ENCODE results near the gene SYCE1.
"Not testable (repeated sequence)": the region's sequence is repeated elsewhere in the genome, so short reads cannot be mapped to it uniquely, and the experiment has no call there.

Gene SYCE1

GRCh38 chr10:133518517-133518916 is 46.9 kb downstream of the SYCE1 start:
- H3K27ac ChIP-seq (ENCODE audit: low read depth, low read length); H3K9me3 ChIP-seq (ENCODE audit: control insufficient read depth in 1 of 2, low read length in 2 of 2); H3K9ac ChIP-seq (ENCODE audit: low read depth in 1 of 2, low read length in 2 of 2): not testable (repeated sequence)

GRCh38 chr10:133516057-133516456 is 49.3 kb downstream of the SYCE1 start:
- H3K9ac ChIP-seq (ENCODE audit: low read depth in 1 of 2, low read length in 2 of 2), result no peak overlapping the region
- no peaks in the 10 kb centered on the region for H3K9me3 ChIP-seq (ENCODE audit: control insufficient read depth in 1 of 2, low read length in 2 of 2)
- no peak overlapping the region for H3K27ac ChIP-seq (ENCODE audit: low read depth, low read length)
- no peaks in the 10 kb centered on the region for H3K27me3 ChIP-seq (ENCODE audit: control insufficient read depth in 1 of 2, insufficient read depth in 2 of 2, low read length in 2 of 2)
- no peaks in the 10 kb centered on the region for H3K36me3 ChIP-seq (ENCODE audit: control insufficient read depth in 1 of 2, insufficient read depth in 2 of 2, low read length in 2 of 2)
- peaks cover 4 to 11% of the 10 kb centered on the region in 2 donors for H3K4me1 ChIP-seq (ENCODE audit: control insufficient read depth in 1 of 2, insufficient read depth in 2 of 2, low read length in 2 of 2)
- H3K4me3 ChIP-seq (ENCODE audit: low read depth in 1 of 2, low read length in 2 of 2), result no peak overlapping the region

More at GRCh38 chr10:133518517-133518916, 46.9 kb downstream of the SYCE1 start:
- H3K27me3 ChIP-seq (ENCODE audit: control insufficient read depth in 1 of 2, insufficient read depth in 2 of 2, low read length in 2 of 2); H3K4me3 ChIP-seq (ENCODE audit: low read depth in 1 of 2, low read length in 2 of 2); H3K36me3 ChIP-seq (ENCODE audit: control insufficient read depth in 1 of 2, insufficient read depth in 2 of 2, low read length in 2 of 2): not testable (repeated sequence)
- H3K4me1 ChIP-seq (ENCODE audit: control insufficient read depth in 1 of 2, insufficient read depth in 2 of 2, low read length in 2 of 2), result peaks cover 4 to 11% of the 10 kb centered on the region in 2 donors

- Histone ChIP-seq H3K27ac (ENCODE audit: low read depth, low read length) (no peak overlapping the region), H3K27me3 (ENCODE audit: control insufficient read depth in 1 of 2, insufficient read depth in 2 of 2, low read length in 2 of 2) (no peaks in the 10 kb centered on the region), H3K4me3 (ENCODE audit: low read depth in 1 of 2, low read length in 2 of 2) (no peak overlapping the region), H3K36me3 (ENCODE audit: control insufficient read depth in 1 of 2, insufficient read depth in 2 of 2, low read length in 2 of 2) (no peaks in the 10 kb centered on the region), H3K9ac (ENCODE audit: low read depth in 1 of 2, low read length in 2 of 2) (no peak overlapping the region), H3K4me1 (ENCODE audit: control insufficient read depth in 1 of 2, insufficient read depth in 2 of 2, low read length in 2 of 2) (peaks cover 4 to 6% of the 10 kb centered on the region in 2 donors), H3K9me3 (ENCODE audit: control insufficient read depth in 1 of 2, low read length in 2 of 2) (no peaks in the 10 kb centered on the region)
Measured at GRCh38 chr10:133515471-133515870, 49.9 kb downstream of the SYCE1 start.

GRCh38 chr10:133511907-133512528 is 53.4 kb downstream of the SYCE1 start:
- Histone ChIP-seq H3K36me3 (ENCODE audit: control insufficient read depth in 1 of 2, insufficient read depth in 2 of 2, low read length in 2 of 2) (no peaks in the 10 kb centered on the region), H3K27ac (ENCODE audit: low read depth, low read length) (no peak overlapping the region), H3K9me3 (ENCODE audit: control insufficient read depth in 1 of 2, low read length in 2 of 2) (no peaks in the 10 kb centered on the region), H3K4me1 (ENCODE audit: control insufficient read depth in 1 of 2, insufficient read depth in 2 of 2, low read length in 2 of 2) (no peaks in the 10 kb centered on the region), H3K27me3 (ENCODE audit: control insufficient read depth in 1 of 2, insufficient read depth in 2 of 2, low read length in 2 of 2) (no peaks in the 10 kb centered on the region), H3K4me3 (ENCODE audit: low read depth in 1 of 2, low read length in 2 of 2) (no peak overlapping the region), H3K9ac (ENCODE audit: low read depth in 1 of 2, low read length in 2 of 2) (no peak overlapping the region)

- Histone ChIP-seq H3K27ac (ENCODE audit: low read depth, low read length) (no peak overlapping the region), H3K4me1 (ENCODE audit: control insufficient read depth in 1 of 2, insufficient read depth in 2 of 2, low read length in 2 of 2) (no peaks in the 10 kb centered on the region), H3K9me3 (ENCODE audit: control insufficient read depth in 1 of 2, low read length in 2 of 2) (no peaks in the 10 kb centered on the region)
Measured at GRCh38 chr10:133511408-133511807, 54.0 kb downstream of the SYCE1 start.

GRCh38 chr10:133509700-133510099 is 55.7 kb downstream of the SYCE1 start:
- Histone ChIP-seq H3K4me1 (ENCODE audit: control insufficient read depth in 1 of 2, insufficient read depth in 2 of 2, low read length in 2 of 2) (no peaks in the 10 kb centered on the region), H3K27ac (ENCODE audit: low read depth, low read length) (no peak overlapping the region), H3K4me3 (ENCODE audit: low read depth in 1 of 2, low read length in 2 of 2) (no peak overlapping the region), H3K9ac (ENCODE audit: low read depth in 1 of 2, low read length in 2 of 2) (no peak overlapping the region), H3K36me3 (ENCODE audit: control insufficient read depth in 1 of 2, insufficient read depth in 2 of 2, low read length in 2 of 2) (no peaks in the 10 kb centered on the region), H3K27me3 (ENCODE audit: control insufficient read depth in 1 of 2, insufficient read depth in 2 of 2, low read length in 2 of 2) (no peaks in the 10 kb centered on the region), H3K9me3 (ENCODE audit: control insufficient read depth in 1 of 2, low read length in 2 of 2) (no peaks in the 10 kb centered on the region)

More at GRCh38 chr10:133511408-133511807, 54.0 kb downstream of the SYCE1 start:
- H3K4me3 ChIP-seq (ENCODE audit: low read depth in 1 of 2, low read length in 2 of 2), result no peak overlapping the region
- no peaks in the 10 kb centered on the region for H3K27me3 ChIP-seq (ENCODE audit: control insufficient read depth in 1 of 2, insufficient read depth in 2 of 2, low read length in 2 of 2)
- no peak overlapping the region for H3K9ac ChIP-seq (ENCODE audit: low read depth in 1 of 2, low read length in 2 of 2)
- H3K36me3 ChIP-seq (ENCODE audit: control insufficient read depth in 1 of 2, insufficient read depth in 2 of 2, low read length in 2 of 2), result no peaks in the 10 kb centered on the region

Data from duodenal mucosa (tissue), 2 donors.